Hepatocyte (in vitro differentiated cells): ENCODE results near the gene ASTN2. TPM values are rescaled to one million over a fixed set of nuclear protein-coding genes. Genes with fewer than 3 reads are reported as not detected.

ENCODE experiments used
- DNase-seq: peaks from one replicate; pipeline ENCODE4 v3.0.0-alpha.2; 2016; ENCODE audit warnings: low spot score
- H2AFZ ChIP-seq: fragments of 200-600 bp; sonication (generic); 2 replicates; pipeline ENCODE4 v1.6.0; 2016; ENCODE audit warnings: antibody characterized with exemption, mild to moderate bottlenecking
- H3K27ac ChIP-seq: fragments of 200-600 bp; sonication (generic); 2 replicates; pipeline ENCODE4 v1.5.1; 2016; ENCODE audit warnings: mild to moderate bottlenecking
- H3K27me3 ChIP-seq: fragments of 200-600 bp; sonication (generic); 2 replicates; pipeline ENCODE4 v1.6.1; 2016
- H3K36me3 ChIP-seq: fragments of 200-600 bp; sonication (generic); replicated peaks from 2 replicates; pipeline ENCODE4 v1.5.1; 2016; ENCODE audit warnings: low read depth; ENCODE audit not compliant: insufficient read depth
- H3K4me1 ChIP-seq: fragments of 200-600 bp; sonication (generic); 2 replicates; pipeline ENCODE4 v1.5.1; 2016; ENCODE audit warnings: mild to moderate bottlenecking, moderate library complexity; ENCODE audit not compliant: insufficient read depth
- H3K4me2 ChIP-seq: fragments of 200-600 bp; sonication (generic); 2 replicates; pipeline ENCODE4 v1.6.0; 2016
- H3K4me3 ChIP-seq: fragments of 200-600 bp; sonication (generic); 2 replicates; pipeline ENCODE4 v1.5.1; 2016; ENCODE audit warnings: mild to moderate bottlenecking
- H3K79me2 ChIP-seq: fragments of 200-600 bp; sonication (generic); 2 replicates; pipeline ENCODE4 v1.6.0; 2017; ENCODE audit warnings: mild to moderate bottlenecking
- H3K9me2 ChIP-seq: fragments of 200-600 bp; sonication (generic); replicated peaks from 2 replicates; pipeline ENCODE4 v1.6.0; 2017; ENCODE audit warnings: mild to moderate bottlenecking; ENCODE audit not compliant: insufficient read depth
- H3K9me3 ChIP-seq: fragments of 200-600 bp; sonication (generic); 2 replicates; pipeline ENCODE4 v1.5.1; 2016; ENCODE audit warnings: low read depth, mild to moderate bottlenecking
- H4K20me1 ChIP-seq: fragments of 200-600 bp; sonication (generic); 2 replicates; pipeline ENCODE4 v1.6.0; 2016; ENCODE audit warnings: mild to moderate bottlenecking; ENCODE audit not compliant: insufficient read depth, poor library complexity, severe bottlenecking
- CTCF ChIP-seq: fragments of 200-600 bp; sonication (generic); IDR thresholded peaks from 2 replicates; pipeline ENCODE4 v1.5.1; 2016; ENCODE audit warnings: antibody characterized with exemption, mild to moderate bottlenecking; ENCODE audit not compliant: poor library complexity
- EZH2 ChIP-seq: fragments of 200-600 bp; sonication (generic); IDR thresholded peaks from 2 replicates; pipeline ENCODE4 v1.6.1; 2016; ENCODE audit warnings: antibody characterized with exemption, mild to moderate bottlenecking, borderline replicate concordance
- EZH2phosphoT487 ChIP-seq: fragments of 200-600 bp; sonication (generic); IDR thresholded peaks from one replicate; pipeline ENCODE4 v1.6.1; 2018; ENCODE audit warnings: antibody characterized with exemption, mild to moderate bottlenecking, low read depth, moderate library complexity; ENCODE audit not compliant: unreplicated experiment, severe bottlenecking
- WGBS: methylation state at CpG from one replicate; pipeline ENCODE4 v1.1.6; 2016; ENCODE audit warnings: low lambda C conversion rate; ENCODE audit errors: missing lambda C conversion rate; 5-methylcytosine and 5-hydroxymethylcytosine counted together
- polyA plus RNA-seq: library from polyadenylated mRNA; unstranded; fragments of >200 nt; fragmentation: Nextera tagmentation; extraction: Ambion mirVana; gene quantifications from 2 replicates; pipeline ENCODE4 v1.2.1, GENCODE V29; 2016
- total RNA-seq: library from RNA; depleted of rRNA; stranded (reverse); fragments of >200 nt; gene quantifications from 2 replicates; pipeline ENCODE4 v1.2.3, GENCODE V29; 2014

ASTN2 gene
- total and polyA plus RNA-seq, 2 experiments from 2014 or later, result 6.4 to 8.4 TPM

GRCh38 chr9:117306032-117306431, 108.8 kb downstream of the ASTN2 start:
- WGBS, result 88% methylated on average over 3 of the region's 3 CpGs
- no peaks in the 10 kb centered on the region for H3K9me2 ChIP-seq
- H3K27ac ChIP-seq, result no peak overlapping the region
- H3K4me2 ChIP-seq, result no peak overlapping the region
- DNase-seq, result no peak
- no peak overlapping the region for H2AFZ ChIP-seq
- no peaks in the 10 kb centered on the region for H3K36me3 ChIP-seq
- no peaks in the 10 kb centered on the region for H3K79me2 ChIP-seq
- no peaks in the 10 kb centered on the region for H4K20me1 ChIP-seq
- no peaks in the 10 kb centered on the region for H3K4me1 ChIP-seq
- H3K27me3 ChIP-seq, result peaks cover 7% of the 10 kb centered on the region
- H3K4me3 ChIP-seq, result no peak overlapping the region
- no peak for TF ChIP-seq CTCF
- no peaks in the 10 kb centered on the region for H3K9me3 ChIP-seq

DNA sequence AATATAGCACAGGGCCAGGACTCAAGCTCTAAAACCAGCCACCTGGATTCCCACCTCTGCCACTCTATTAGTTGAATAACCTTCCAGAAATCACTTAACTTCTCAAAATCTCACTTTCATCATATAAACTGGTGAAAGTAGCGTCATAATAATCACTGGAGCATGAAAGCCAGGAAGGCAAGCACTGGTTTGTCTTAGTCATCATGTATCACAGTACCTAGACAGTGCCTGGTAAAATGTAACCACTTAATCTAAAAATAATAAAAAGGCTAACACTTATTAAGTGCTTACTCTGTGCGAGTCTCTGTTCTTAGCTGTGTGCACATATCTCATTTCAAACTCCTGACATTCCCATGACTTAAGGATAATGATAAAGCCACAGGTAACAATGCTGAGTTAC, 109.4 kb downstream of the ASTN2 start:
- H3K4me1 ChIP-seq, result no peaks in the 10 kb centered on the region
- no peak overlapping the region for H3K4me3 ChIP-seq
- TF ChIP-seq EZH2phosphoT487, result no peak
- TF ChIP-seq EZH2, result no peak
- TF ChIP-seq CTCF, result no peak
- no peak overlapping the region for H3K4me2 ChIP-seq
- no peaks in the 10 kb centered on the region for H3K36me3 ChIP-seq
- no peak overlapping the region for H2AFZ ChIP-seq
- H4K20me1 ChIP-seq, result no peaks in the 10 kb centered on the region
- peaks cover 7% of the 10 kb centered on the region for H3K27me3 ChIP-seq
- H3K9me2 ChIP-seq, result no peaks in the 10 kb centered on the region
- DNase-seq, result no peak
- 88% methylated on average over 2 of the region's 2 CpGs for WGBS
- H3K27ac ChIP-seq, result no peak overlapping the region
- no peaks in the 10 kb centered on the region for H3K9me3 ChIP-seq
- no peaks in the 10 kb centered on the region for H3K79me2 ChIP-seq

DNA sequence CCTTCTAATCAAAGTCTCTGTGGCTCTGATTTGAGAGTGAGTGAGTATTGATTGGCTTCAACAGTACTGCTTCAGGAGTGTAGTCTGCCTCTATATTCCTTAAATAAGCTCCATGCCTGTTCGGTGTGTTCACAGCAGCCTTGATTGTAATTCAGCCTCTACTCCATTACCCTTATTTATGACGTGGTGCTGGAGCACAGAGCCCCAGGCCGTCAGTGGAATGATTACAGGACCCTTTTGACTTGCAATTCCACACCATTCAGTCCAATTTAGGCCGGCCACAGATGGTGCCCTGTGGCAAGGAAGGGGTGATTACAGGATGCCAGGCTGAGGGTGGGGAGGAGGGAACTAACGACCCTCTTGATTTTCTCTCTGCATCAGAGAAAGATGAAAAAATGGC, 110.3 kb downstream of the ASTN2 start:
- H3K4me2 ChIP-seq, result no peak overlapping the region
- no peaks in the 10 kb centered on the region for H3K36me3 ChIP-seq
- no peaks in the 10 kb centered on the region for H3K9me3 ChIP-seq
- H4K20me1 ChIP-seq, result no peaks in the 10 kb centered on the region
- DNase-seq, result no peak
- peaks cover 7% of the 10 kb centered on the region for H3K27me3 ChIP-seq
- H3K79me2 ChIP-seq, result no peaks in the 10 kb centered on the region
- H3K4me3 ChIP-seq, result no peak overlapping the region
- WGBS, result 52% methylated on average over 5 of the region's 5 CpGs
- no peaks in the 10 kb centered on the region for H3K9me2 ChIP-seq
- no peaks in the 10 kb centered on the region for H3K4me1 ChIP-seq
- TF ChIP-seq EZH2phosphoT487 (no peak), EZH2 (no peak), CTCF (no peak)
- no peak overlapping the region for H2AFZ ChIP-seq
- H3K27ac ChIP-seq, result no peak overlapping the region

DNA sequence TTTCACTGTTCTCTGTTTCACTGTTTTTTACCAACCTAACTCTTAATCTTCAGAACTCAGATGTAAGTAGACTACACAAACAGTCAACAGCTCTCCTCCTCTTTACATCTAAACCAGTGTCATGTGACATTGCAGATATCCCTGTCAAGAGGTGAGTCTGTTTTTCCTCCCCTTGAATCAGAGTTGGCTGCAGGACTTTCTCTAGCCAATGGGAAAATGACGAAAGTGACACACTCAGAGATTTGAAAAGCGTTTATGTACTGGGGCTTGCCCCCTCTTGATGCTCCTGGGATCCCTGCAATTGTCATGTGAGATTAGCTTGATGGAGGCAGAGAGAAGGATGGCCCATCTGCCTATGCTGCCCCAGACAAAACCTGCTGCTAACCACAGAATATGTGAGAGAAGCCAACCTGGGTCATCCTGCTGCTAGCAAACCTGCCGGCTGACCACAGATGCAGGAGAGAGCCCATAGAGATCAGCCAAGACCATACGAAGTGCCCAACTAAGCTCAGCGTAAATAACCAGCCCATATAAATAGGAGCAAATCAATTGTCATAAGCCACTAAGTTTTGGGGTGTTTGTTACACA, 111.1 kb downstream of the ASTN2 start:
- no peak overlapping the region for H2AFZ ChIP-seq
- H3K4me3 ChIP-seq, result no peak overlapping the region
- peaks cover 7% of the 10 kb centered on the region for H3K27me3 ChIP-seq
- no peak for DNase-seq
- no peak for TF ChIP-seq EZH2phosphoT487
- no peak for TF ChIP-seq EZH2
- no peak for TF ChIP-seq CTCF
- H3K36me3 ChIP-seq, result no peaks in the 10 kb centered on the region
- H3K4me1 ChIP-seq, result no peaks in the 10 kb centered on the region
- no peaks in the 10 kb centered on the region for H4K20me1 ChIP-seq
- no peak overlapping the region for H3K27ac ChIP-seq
- no peaks in the 10 kb centered on the region for H3K79me2 ChIP-seq
- H3K9me2 ChIP-seq, result no peaks in the 10 kb centered on the region
- H3K9me3 ChIP-seq, result no peaks in the 10 kb centered on the region
- 71% methylated on average over 5 of the region's 5 CpGs for WGBS
- no peak overlapping the region for H3K4me2 ChIP-seq
